H9 (cell line): ENCODE data around the gene FNDC3B. TPM values are rescaled to one million over a fixed set of nuclear protein-coding genes. Genes with fewer than 3 reads are reported as not detected.

Experiments
- DNase-seq: peaks from one replicate; pipeline ENCODE4 v3.0.0-alpha.2; 2017
- H2AFZ ChIP-seq: one replicate; pipeline ENCODE4 v1.6.1; 2013; ENCODE audit warnings: mild to moderate bottlenecking, low read length, control low read depth, moderate library complexity
- H2AK5ac ChIP-seq: 2 replicates; pipeline ENCODE4 v1.6.1; 2013; ENCODE audit warnings: low read length, control low read depth, mixed read lengths; ENCODE audit not compliant: insufficient read length
- H2BK120ac ChIP-seq: one replicate; pipeline ENCODE4 v1.6.1; 2013; ENCODE audit warnings: low read depth, mild to moderate bottlenecking, low read length, control low read depth, inconsistent platforms; ENCODE audit not compliant: poor library complexity, severe bottlenecking
- H2BK12ac ChIP-seq: 2 replicates; pipeline ENCODE4 v1.6.1; 2013; ENCODE audit warnings: low read length, control low read depth, mixed read lengths, low read depth; ENCODE audit not compliant: insufficient read length
- H2BK15ac ChIP-seq: 2 replicates; pipeline ENCODE4 v1.6.1; 2013; ENCODE audit warnings: low read depth, low read length, control low read depth
- H2BK20ac ChIP-seq: one replicate; pipeline ENCODE4 v1.6.1; 2013; ENCODE audit warnings: low read depth, mild to moderate bottlenecking, low read length, control low read depth, inconsistent platforms; ENCODE audit not compliant: poor library complexity, severe bottlenecking
- H2BK5ac ChIP-seq: 2 replicates; pipeline ENCODE4 v1.6.1; 2013; ENCODE audit warnings: low read length, control low read depth, mixed read lengths; ENCODE audit not compliant: insufficient read length
- H3K14ac ChIP-seq: 2 replicates; pipeline ENCODE4 v1.6.1; 2013; ENCODE audit warnings: low read length, control low read depth; ENCODE audit not compliant: insufficient read depth
- H3K18ac ChIP-seq: 2 replicates; pipeline ENCODE4 v1.6.1; 2013; ENCODE audit warnings: low read depth, mild to moderate bottlenecking, mixed read lengths, low read length, control low read depth; ENCODE audit not compliant: insufficient read length
- H3K23ac ChIP-seq: 2 replicates; pipeline ENCODE4 v1.6.1; 2013; ENCODE audit warnings: low read length, control low read depth, mixed read lengths, low read depth; ENCODE audit not compliant: insufficient read length
- H3K23me2 ChIP-seq: 2 replicates; pipeline ENCODE4 v1.6.1; 2013; ENCODE audit warnings: low read depth, mild to moderate bottlenecking, mixed read lengths, low read length, control low read depth; ENCODE audit not compliant: insufficient read length, poor library complexity, severe bottlenecking
- H3K27ac ChIP-seq: 2 replicates; pipeline ENCODE4 v1.5.1; 2013; ENCODE audit warnings: low read length, control low read depth, mixed read lengths, low read depth; ENCODE audit not compliant: insufficient read length
- H3K27me3 ChIP-seq: 2 replicates; pipeline ENCODE4 v1.6.1; 2013; ENCODE audit warnings: low read length, control low read depth, inconsistent platforms; ENCODE audit not compliant: insufficient read depth
- H3K4ac ChIP-seq: 2 replicates; pipeline ENCODE4 v1.6.1; 2013; ENCODE audit warnings: low read depth, mild to moderate bottlenecking, control low read depth, inconsistent platforms, low read length, moderate library complexity
- H3K4me1 ChIP-seq: 2 replicates; pipeline ENCODE4 v1.6.1; 2013; ENCODE audit warnings: low read length, control low read depth, inconsistent platforms; ENCODE audit not compliant: insufficient read depth
- H3K4me2 ChIP-seq: 2 replicates; pipeline ENCODE4 v1.6.1; 2013; ENCODE audit warnings: low read length, control low read depth, mixed read lengths; ENCODE audit not compliant: insufficient read length, insufficient read depth
- H3K56ac ChIP-seq: 2 replicates; pipeline ENCODE4 v1.6.1; 2013; ENCODE audit warnings: low read depth, mild to moderate bottlenecking, mixed read lengths, low read length, control low read depth; ENCODE audit not compliant: insufficient read length
- H3K79me1 ChIP-seq: 2 replicates; pipeline ENCODE4 v1.6.1; 2013; ENCODE audit warnings: low read depth, mild to moderate bottlenecking, moderate library complexity, low read length, control low read depth, inconsistent platforms; ENCODE audit not compliant: insufficient read depth, poor library complexity, severe bottlenecking
- H3K79me2 ChIP-seq: 2 replicates; pipeline ENCODE4 v1.6.1; 2013; ENCODE audit warnings: low read length, control low read depth, inconsistent platforms; ENCODE audit not compliant: insufficient read depth
- H3K9ac ChIP-seq: 2 replicates; pipeline ENCODE4 v1.6.1; 2013; ENCODE audit warnings: low read length, control low read depth, mixed read lengths; ENCODE audit not compliant: insufficient read length; ENCODE audit errors: extremely low read depth
- H3K9me3 ChIP-seq: one replicate; pipeline ENCODE4 v1.6.1; 2013; ENCODE audit warnings: low read depth, low read length, inconsistent platforms; ENCODE audit not compliant: control insufficient read depth
- H3T11ph ChIP-seq: one replicate; pipeline ENCODE4 v1.6.1; 2013; ENCODE audit warnings: mild to moderate bottlenecking, low read length, control low read depth, inconsistent platforms
- H4K20me1 ChIP-seq: one replicate; pipeline ENCODE4 v1.6.1; 2013; ENCODE audit not compliant: control insufficient read depth, insufficient read length, insufficient read depth
- H4K5ac ChIP-seq: 2 replicates; pipeline ENCODE4 v1.6.1; 2013; ENCODE audit warnings: low read depth, mild to moderate bottlenecking, mixed read lengths, low read length, control low read depth; ENCODE audit not compliant: insufficient read length
- H4K8ac ChIP-seq: replicated peaks from 2 replicates; pipeline ENCODE4 v1.6.1; 2013; ENCODE audit warnings: low read length, control low read depth, mixed read lengths, low read depth; ENCODE audit not compliant: insufficient read length
- H4K91ac ChIP-seq: 2 replicates; pipeline ENCODE4 v1.6.1; 2013; ENCODE audit warnings: low read depth, mild to moderate bottlenecking, moderate library complexity, mixed read lengths, low read length, control low read depth; ENCODE audit not compliant: insufficient read length
- H3K27ac Mint-ChIP-seq, 3 experiments: 2 replicates in 2 of 3; 3 replicates in 1 of 3; pipeline ENCODE4 v1.8.0; 2020 to 2021; ENCODE audit warnings: mixed read lengths in 3 of 3, mild to moderate bottlenecking in 1 of 3, moderate library complexity in 1 of 3
- H3K27me3 Mint-ChIP-seq: 2 replicates; pipeline ENCODE4 v1.8.0; 2021; ENCODE audit warnings: low read depth, mild to moderate bottlenecking, moderate library complexity, mixed read lengths
- H3K36me3 Mint-ChIP-seq, 3 experiments: 2 replicates in 2 of 3; 3 replicates in 1 of 3; pipeline ENCODE4 v1.8.0; 2020 to 2021; ENCODE audit warnings: low read depth in 3 of 3, mixed read lengths in 3 of 3; ENCODE audit not compliant: insufficient read depth in 1 of 3
- H3K4me1 Mint-ChIP-seq, 2 experiments: 2 replicates each; pipeline ENCODE4 v1.8.0; 2020; ENCODE audit warnings: mixed read lengths in 2 of 2
- H3K4me3 Mint-ChIP-seq, 2 experiments: 2 replicates in 1 of 2; 3 replicates in 1 of 2; pipeline ENCODE4 v1.8.0; 2020 to 2021; ENCODE audit warnings: mild to moderate bottlenecking in 2 of 2, mixed read lengths in 2 of 2, moderate library complexity in 1 of 2
- H3K9me3 Mint-ChIP-seq, 2 experiments: 2 replicates in 1 of 2; 3 replicates in 1 of 2; pipeline ENCODE4 v1.8.0; 2020; ENCODE audit warnings: mild to moderate bottlenecking in 2 of 2, mixed read lengths in 2 of 2, moderate library complexity in 1 of 2
- WGBS: extraction: QIAGEN DNeasy Blood & Tissue Kit; methylation state at CpG from one replicate; pipeline ENCODE4 v1.1.7; 2013; ENCODE audit warnings: missing lambda C conversion rate, low lambda C conversion rate, mixed read lengths; ENCODE audit not compliant: insufficient read length; ENCODE audit errors: extremely low coverage; 5-methylcytosine and 5-hydroxymethylcytosine counted together
- total RNA-seq: library from RNA; stranded (reverse); gene quantifications from 2 replicates; pipeline ENCODE4 v1.2.1, GENCODE V29; 2021
- TF ChIP-seq, protein P1 (sequence below): fragments of 200-600 bp; sonication (generic); conservative IDR thresholded peaks from 3 replicates; pipeline ENCODE4 v1.8.0; 2021; ENCODE audit warnings: antibody characterized with exemption, mild to moderate bottlenecking

The FNDC3B gene
- total RNA-seq, 1 experiment from 2014 or later = 43.8 TPM

DNA sequence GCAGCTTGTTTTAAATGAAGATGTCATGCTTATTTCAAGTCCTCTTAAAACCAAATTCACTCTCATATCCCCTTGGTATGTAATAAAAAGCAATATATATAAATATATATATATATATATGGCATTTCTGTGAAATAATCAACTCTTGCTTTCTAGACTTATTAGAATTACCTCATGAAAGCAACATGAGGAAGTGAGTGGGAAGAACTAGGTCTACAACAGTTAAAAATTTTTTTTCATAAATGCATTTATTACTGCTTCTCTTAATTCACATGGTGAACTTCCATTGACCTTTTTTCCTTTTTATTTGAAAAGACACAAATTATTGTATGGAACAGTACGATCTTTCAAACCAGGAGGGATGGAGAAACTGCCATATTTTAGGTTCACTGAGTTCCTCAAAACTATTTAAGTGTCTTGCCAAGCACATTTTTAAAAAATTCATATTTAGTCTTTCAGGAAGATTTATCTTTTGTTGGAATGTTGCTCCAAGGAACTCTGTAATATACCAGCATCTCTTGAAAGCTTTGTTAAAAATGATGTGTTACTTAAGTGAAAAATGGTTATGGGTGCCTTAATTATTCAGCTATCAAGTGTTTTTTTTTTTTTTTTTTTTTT, 223.7 kb downstream of the FNDC3B start:
- Histone ChIP-seq H4K8ac (no peak overlapping the region), H3K23ac (no peak overlapping the region), H2BK12ac (no peak overlapping the region), H3K18ac (no peak overlapping the region), H3K4ac (no peak overlapping the region), H2BK20ac (no peak overlapping the region), H2BK15ac (no peak overlapping the region), H2AK5ac (no peak overlapping the region), H2AFZ (no peak overlapping the region), H3T11ph (no peak overlapping the region), H3K9me3 (no peaks in the 10 kb centered on the region), H3K4me2 (no peak overlapping the region), H3K4me1 (peaks cover 9% of the 10 kb centered on the region; the same call in 1 of the 2 replicates), H3K56ac (no peak overlapping the region), H4K5ac (no peak overlapping the region), H4K91ac (no peak overlapping the region), H3K23me2 (no peaks in the 10 kb centered on the region), H3K27ac (no peak overlapping the region), H3K27me3 (no peaks in the 10 kb centered on the region), H3K9ac (no peak overlapping the region), H3K79me2 (no peaks in the 10 kb centered on the region; the same call in 1 of the 2 replicates), H3K14ac (no peak overlapping the region), H3K79me1 (no peaks in the 10 kb centered on the region), H4K20me1 (no peaks in the 10 kb centered on the region), H2BK120ac (no peak overlapping the region), H2BK5ac (no peak overlapping the region)
- DNase-seq = no peak
- Mint-ChIP-seq H3K4me3 (no peak overlapping the region), H3K36me3 (peaks cover 5 to 11% (median 10%) of the 10 kb centered on the region in 3 experiments; a peak in 5 of 7 replicates), H3K9me3 (no peaks in the 10 kb centered on the region), H3K27me3 (no peaks in the 10 kb centered on the region), H3K27ac (no peak overlapping the region), H3K4me1 (peaks cover 39 to 41% of the 10 kb centered on the region in 2 experiments)
- no CpG with 5 or more reads among the region's 1 CpG for WGBS
- TF ChIP-seq, protein P1, sequence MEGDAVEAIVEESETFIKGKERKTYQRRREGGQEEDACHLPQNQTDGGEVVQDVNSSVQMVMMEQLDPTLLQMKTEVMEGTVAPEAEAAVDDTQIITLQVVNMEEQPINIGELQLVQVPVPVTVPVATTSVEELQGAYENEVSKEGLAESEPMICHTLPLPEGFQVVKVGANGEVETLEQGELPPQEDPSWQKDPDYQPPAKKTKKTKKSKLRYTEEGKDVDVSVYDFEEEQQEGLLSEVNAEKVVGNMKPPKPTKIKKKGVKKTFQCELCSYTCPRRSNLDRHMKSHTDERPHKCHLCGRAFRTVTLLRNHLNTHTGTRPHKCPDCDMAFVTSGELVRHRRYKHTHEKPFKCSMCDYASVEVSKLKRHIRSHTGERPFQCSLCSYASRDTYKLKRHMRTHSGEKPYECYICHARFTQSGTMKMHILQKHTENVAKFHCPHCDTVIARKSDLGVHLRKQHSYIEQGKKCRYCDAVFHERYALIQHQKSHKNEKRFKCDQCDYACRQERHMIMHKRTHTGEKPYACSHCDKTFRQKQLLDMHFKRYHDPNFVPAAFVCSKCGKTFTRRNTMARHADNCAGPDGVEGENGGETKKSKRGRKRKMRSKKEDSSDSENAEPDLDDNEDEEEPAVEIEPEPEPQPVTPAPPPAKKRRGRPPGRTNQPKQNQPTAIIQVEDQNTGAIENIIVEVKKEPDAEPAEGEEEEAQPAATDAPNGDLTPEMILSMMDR = no peak
